HepG2 (cell line): ENCODE measurements around the gene ULK4.

Experiments used
- CTCF ChIP-seq: sonication (generic); formaldehyde crosslinking; IDR thresholded peaks from 2 replicates; pipeline ENCODE4 v1.5.0; 2020; ENCODE audit warnings: mild to moderate bottlenecking, missing genetic modification reagents, moderate library complexity
- HINFP ChIP-seq: sonication (generic); formaldehyde crosslinking; IDR thresholded peaks from 2 replicates; pipeline ENCODE4 v1.4.0; 2020; ENCODE audit warnings: low read depth, mild to moderate bottlenecking, missing genetic modification reagents

- TF ChIP-seq CTCF (CRISPR knock-in tag) (no peak), HINFP (CRISPR knock-in tag) (no peak)
These were observed 63.3 kb downstream of the ULK4 start for GRCh38 chr3:41898631-41899030.
